HCT116 (cell line): ENCODE results near the gene IGLL5. TPM values are rescaled to one million over a fixed set of nuclear protein-coding genes. Genes with fewer than 3 reads are reported as not detected.

ENCODE experiments used
- ATAC-seq: fragments of 200-7000 bp; cut with Tn5 transposase; 2 replicates; pipeline ENCODE4 v1.9.1; 2020; ENCODE audit warnings: mild to moderate bottlenecking, moderate library complexity
- BruUV-seq: library from RNA; stranded (reverse); fragments of 400-500 nt; replicated peaks from 2 replicates; lab custom pipeline; 2021; lab: Mats Ljungman, UMichigan
- CTCF ChIA-PET: fragments of 300-600 bp; sonication (Branson Sonifier 250); formaldehyde crosslinking; loops from one replicate; lab custom pipeline; 2021; ENCODE audit warnings: antibody characterized with exemption; lab: Charles Lee
- POLR2A ChIA-PET: fragments of 300-600, 350-600 bp; sonication (Branson Sonifier 250); formaldehyde crosslinking; loops from one replicate; lab custom pipeline; 2021; ENCODE audit warnings: antibody characterized with exemption; lab: Charles Lee
- RAD21 ChIA-PET, 2 experiments: fragments of 300-600 bp; sonication (Branson Sonifier 250); formaldehyde crosslinking; loops; one replicate each; lab custom pipeline; 2023; ENCODE audit warnings: low total read pairs in 2 of 2; ENCODE audit not compliant: uncharacterized antibody in 2 of 2, unreplicated experiment in 2 of 2, low non-redundant PET in 1 of 2; lab: Charles Lee
- DNase-seq: peaks from one replicate; pipeline ENCODE4 v3.0.0-alpha.2; 2010; ENCODE audit warnings: low read depth, low spot score
- H2AFZ ChIP-seq: fragments of 200-600 bp; shearing (Covaris generic), sonication (generic); 2 replicates; pipeline ENCODE4 v1.6.1; 2017; ENCODE audit warnings: low read depth, mixed run types, mixed read lengths, antibody characterized with exemption, low read length; ENCODE audit not compliant: poor library complexity, severe bottlenecking
- H3K27ac ChIP-seq: 2 replicates; pipeline ENCODE4 v1.5.1; 2012; ENCODE audit warnings: low read depth, low read length
- H3K27me3 ChIP-seq: fragments of 200-600 bp; sonication (generic); 2 replicates; pipeline ENCODE4 v1.6.1; 2016; ENCODE audit warnings: mixed run types, low read length, mixed read lengths; ENCODE audit not compliant: insufficient read depth
- H3K36me3 ChIP-seq, 2 experiments: fragments of 200-500 bp in 1 of 2; fragments of 200-600 bp in 1 of 2; sonication (Bioruptor generic) in 1 of 2; sonication (generic) in 1 of 2; 2 replicates each; pipeline versions ENCODE4 v1.5.1 to v1.6.1; 2014 to 2016; ENCODE audit warnings: low read length in 2 of 2, inconsistent platforms in 1 of 2, mixed read lengths in 1 of 2, mixed run types in 1 of 2; ENCODE audit not compliant: insufficient read depth in 2 of 2, control insufficient read depth in 1 of 2
- H3K4me1 ChIP-seq, 2 experiments: fragments of 200-600 bp in 1 of 2; sonication (generic) in 1 of 2; 2 replicates each; pipeline versions ENCODE4 v1.5.1 to v1.6.1; 2012 to 2017; ENCODE audit warnings: low read length in 2 of 2, inconsistent platforms in 1 of 2, mild to moderate bottlenecking in 1 of 2, mixed read lengths in 1 of 2, mixed run types in 1 of 2, moderate library complexity in 1 of 2; ENCODE audit not compliant: insufficient read depth in 2 of 2, control insufficient read depth in 1 of 2
- H3K4me2 ChIP-seq: fragments of 200-600 bp; sonication (generic); 2 replicates; pipeline ENCODE4 v1.6.1; 2017; ENCODE audit warnings: mixed run types, low read length, mixed read lengths
- H3K4me3 ChIP-seq, 2 experiments: fragments of 200-600 bp in 1 of 2; sonication (generic) in 1 of 2; replicated peaks in 1 of 2; 2 replicates each; pipeline ENCODE4 v1.5.1; 2011 to 2016; ENCODE audit warnings: low read length in 2 of 2, control low read depth in 1 of 2, low read depth in 1 of 2, mild to moderate bottlenecking in 1 of 2, mixed read lengths in 1 of 2, mixed run types in 1 of 2
- H3K79me2 ChIP-seq: fragments of 200-600 bp; sonication (generic); 2 replicates; pipeline ENCODE4 v1.6.1; 2017; ENCODE audit warnings: mild to moderate bottlenecking, mixed run types, low read length, moderate library complexity, mixed read lengths; ENCODE audit not compliant: insufficient read depth
- H3K9ac ChIP-seq: fragments of 200-600 bp; sonication (generic); 2 replicates; pipeline ENCODE4 v1.6.1; 2016; ENCODE audit warnings: low read length, mixed read lengths
- H3K9me2 ChIP-seq: fragments of 200-600 bp; sonication (generic), shearing (Covaris generic); 2 replicates; pipeline ENCODE4 v1.6.1; 2017; ENCODE audit warnings: mixed run types, mild to moderate bottlenecking, moderate library complexity; ENCODE audit not compliant: insufficient read depth
- H3K9me3 ChIP-seq, 2 experiments: fragments of 200-500 bp in 1 of 2; fragments of 200-600 bp in 1 of 2; sonication (Bioruptor generic) in 1 of 2; sonication (generic) in 1 of 2; 2 replicates each; pipeline ENCODE4 v1.6.1; 2014 to 2017; ENCODE audit warnings: low read length in 2 of 2, mixed read lengths in 2 of 2, inconsistent platforms in 1 of 2, low read depth in 1 of 2, mild to moderate bottlenecking in 1 of 2, mixed run types in 1 of 2, moderate library complexity in 1 of 2; ENCODE audit not compliant: control insufficient read depth in 1 of 2, insufficient read depth in 1 of 2
- H4K20me1 ChIP-seq: fragments of 200-600 bp; sonication (generic), shearing (Covaris generic); 2 replicates; pipeline ENCODE4 v1.6.1; 2017; ENCODE audit warnings: mixed run types, mild to moderate bottlenecking, moderate library complexity; ENCODE audit not compliant: insufficient read depth
- CBX3 ChIP-seq: IDR thresholded peaks from 2 replicates; pipeline ENCODE4 v1.6.1; 2012; ENCODE audit warnings: low read depth
- CTCF ChIP-seq, 3 experiments: fragments of 200-600 bp in 1 of 3; sonication (generic) in 1 of 3; IDR thresholded peaks in 2 of 3; conservative IDR thresholded peaks in 1 of 3; 2 replicates each; pipeline ENCODE4 v1.5.1; 2012 to 2017; ENCODE audit warnings: low read depth in 2 of 3, low read length in 2 of 3, antibody characterized with exemption in 1 of 3, borderline replicate concordance in 1 of 3, control low read depth in 1 of 3, mild to moderate bottlenecking in 1 of 3, mixed read lengths in 1 of 3, mixed run types in 1 of 3, moderate library complexity in 1 of 3; ENCODE audit not compliant: insufficient read depth in 1 of 3
- EGR1 ChIP-seq: IDR thresholded peaks from 2 replicates; pipeline ENCODE4 v1.6.1; 2012; ENCODE audit warnings: low read depth
- RAD21 ChIP-seq: IDR thresholded peaks from 2 replicates; pipeline ENCODE4 v1.6.1; 2012; ENCODE audit warnings: low read depth, mild to moderate bottlenecking
- SIN3A ChIP-seq: IDR thresholded peaks from 2 replicates; pipeline ENCODE4 v1.6.1; 2012; ENCODE audit warnings: low read depth
- SP1 ChIP-seq: IDR thresholded peaks from 2 replicates; pipeline ENCODE4 v1.6.1; 2012; ENCODE audit warnings: low read depth
- ZNF274 ChIP-seq: fragments of 200-500 bp; sonication (Bioruptor generic); IDR thresholded peaks from 2 replicates; pipeline ENCODE4 v1.6.1; 2014; ENCODE audit warnings: mild to moderate bottlenecking, low read depth, low read length, inconsistent platforms
- intact Hi-C: fragments of 100-400 bp; cut with micrococcal nuclease; formaldehyde crosslinking; loops from 2 replicates; pipeline ENCODE4 v1.10.0; 2022
- total RNA-seq: library from RNA; stranded (reverse); gene quantifications from one replicate; pipeline ENCODE4 v1.2.1, GENCODE V29; 2021; ENCODE audit not compliant: unreplicated experiment

Gene IGLL5
- total RNA-seq, 1 experiment from 2014 or later = not detected

GRCh38 chr22:22856885-22857606 is 30.6 kb upstream of the IGLL5 start:
- Histone ChIP-seq H3K27me3 (peaks cover 43% of the 10 kb centered on the region), H3K4me3 (no peak overlapping the region), H3K4me1 (peaks cover 3 to 5% of the 10 kb centered on the region in 2 experiments; a peak in 1 of 4 replicates), H3K79me2 (no peaks in the 10 kb centered on the region), H3K9me2 (no peaks in the 10 kb centered on the region), H3K36me3 (no peaks in the 10 kb centered on the region), H3K9me3 (no peaks in the 10 kb centered on the region), H4K20me1 (no peaks in the 10 kb centered on the region), H3K9ac (no peak overlapping the region), H3K27ac (no peak overlapping the region), H2AFZ (no peak overlapping the region), H3K4me2 (no peak overlapping the region)
- DNase-seq (no peak), ATAC-seq (no peak)
- ChIA-PET CTCF (interaction anchor here (1.5 to 2.0 kb wide), 5 partner anchors 9 to 112 kb away, joined by 3 to 23 read pairs (median 6); no protein-coding TSS in a partner anchor), RAD21 (no interaction called here), POLR2A (no interaction called here)
- no TSS peak for BruUV-seq
- intact Hi-C loops = no loop called here
- no peak for TF ChIP-seq CBX3
- no peak for TF ChIP-seq SP1
- no peak for TF ChIP-seq CTCF (IDR thresholded peaks at IDR 0.05 in 2 of 3, conservative IDR thresholded peaks at IDR 0.05 in 1 of 3; ENCODE audit: borderline replicate concordance in 1 of 3, insufficient read depth in 1 of 3, low read depth in 2 of 3, low read length in 2 of 3)
- TF ChIP-seq RAD21 = no peak
- no peak for TF ChIP-seq ZNF274
- TF ChIP-seq SIN3A = no peak
- no peak for TF ChIP-seq EGR1
